GM12878 (cell line): ENCODE measurements around the gene SOX5. TPM values are rescaled to one million over a fixed set of nuclear protein-coding genes. Genes with fewer than 3 reads are reported as not detected.

Source experiments
- ATAC-seq: fragments of 200-7000 bp; cut with Tn5 transposase; 3 replicates; pipeline ENCODE4 v1.9.1; 2020; ENCODE audit warnings: mild to moderate bottlenecking, moderate library complexity
- BruUV-seq: library from RNA; stranded (reverse); fragments of 400-500 nt; replicated peaks from 2 replicates; lab custom pipeline; 2021; lab: Mats Ljungman, UMichigan
- CTCF ChIA-PET: fragments of 300-600 bp; sonication (Branson Sonifier 250); formaldehyde crosslinking; extraction: SDS; loops from one replicate; lab custom pipeline; 2021; ENCODE audit warnings: inconsistent platforms; lab: Yijun Ruan, JAX
- POLR2A ChIA-PET: fragments of 350-600 bp; formaldehyde crosslinking; extraction: SDS; loops from one replicate; lab custom pipeline; 2021; ENCODE audit warnings: inconsistent platforms; lab: Charles Lee
- RAD21 ChIA-PET: fragments of 300-600 bp; sonication (Branson Sonifier 250); formaldehyde crosslinking; loops from one replicate; lab custom pipeline; 2023; ENCODE audit warnings: antibody characterized with exemption; ENCODE audit not compliant: unreplicated experiment; lab: Charles Lee
- SMC1A ChIA-PET: fragments of 300-600 bp; sonication (Branson Sonifier 250); formaldehyde crosslinking; loops from one replicate; lab custom pipeline; 2023; ENCODE audit not compliant: unreplicated experiment, uncharacterized antibody; lab: Charles Lee
- DNase-seq: peaks from one replicate; pipeline ENCODE4 v3.0.0-alpha.2; 2011; ENCODE audit warnings: low read depth, low spot score
- FAIRE-seq: peaks from 3 replicates; lab custom pipeline; 2011; peaks lifted over from hg19 to GRCh38; lab: Jason Lieb, UNC
- H2AFZ ChIP-seq: 2 replicates; pipeline ENCODE4 v1.6.0; 2011; ENCODE audit warnings: low read depth, low read length, control low read depth; ENCODE audit not compliant: control insufficient read depth
- H3K27ac ChIP-seq: 2 replicates; pipeline ENCODE4 v1.5.1; 2011; ENCODE audit warnings: control low read depth; ENCODE audit not compliant: control insufficient read depth, insufficient read depth
- H3K27me3 ChIP-seq, 2 experiments: replicated peaks in 1 of 2; 2 replicates each; pipeline versions ENCODE4 v1.6.0 to v1.6.1; 2011; ENCODE audit warnings: low read length in 1 of 2; ENCODE audit not compliant: control insufficient read depth in 2 of 2, insufficient read depth in 2 of 2
- H3K36me3 ChIP-seq, 2 experiments: 2 replicates each; pipeline ENCODE4 v1.5.1; 2011; ENCODE audit warnings: low read length in 1 of 2; ENCODE audit not compliant: control insufficient read depth in 2 of 2, insufficient read depth in 2 of 2
- H3K4me1 ChIP-seq: 2 replicates; pipeline ENCODE4 v1.6.1; 2011; ENCODE audit warnings: mild to moderate bottlenecking, low read length, moderate library complexity, mixed read lengths; ENCODE audit not compliant: control insufficient read depth, insufficient read depth
- H3K4me2 ChIP-seq: 2 replicates; pipeline ENCODE4 v1.6.0; 2011; ENCODE audit warnings: control low read depth; ENCODE audit not compliant: control insufficient read depth, insufficient read depth
- H3K4me3 ChIP-seq: fragments of 200-600 bp; sonication (generic); 2 replicates; pipeline ENCODE4 v1.5.1; 2016
- H3K79me2 ChIP-seq: 2 replicates; pipeline ENCODE4 v1.6.0; 2011; ENCODE audit warnings: low read length; ENCODE audit not compliant: control insufficient read depth, insufficient read depth
- H3K9ac ChIP-seq: 2 replicates; pipeline ENCODE4 v1.8.0; 2011; ENCODE audit warnings: low read length, control low read depth, mixed read lengths; ENCODE audit not compliant: control insufficient read depth, insufficient read depth
- H3K9me3 ChIP-seq: replicated peaks from 3 replicates; pipeline ENCODE4 v1.5.1; 2011; ENCODE audit warnings: mild to moderate bottlenecking, low read length; ENCODE audit not compliant: control insufficient read depth, insufficient read depth
- H4K20me1 ChIP-seq: 2 replicates; pipeline ENCODE4 v1.6.0; 2011; ENCODE audit not compliant: control insufficient read depth, insufficient read depth
- ATF7 ChIP-seq: fragments of 450-650 bp; IDR thresholded peaks from 2 replicates; pipeline ENCODE4 v1.6.1; 2016; ENCODE audit warnings: low read depth, mild to moderate bottlenecking
- CBFB ChIP-seq: IDR thresholded peaks from 2 replicates; pipeline ENCODE4 v1.6.1; 2016; ENCODE audit warnings: antibody characterized with exemption, low read depth
- CEBPB ChIP-seq, 2 experiments: fragments of 150-350 bp in 1 of 2; IDR thresholded peaks; 2 replicates each; pipeline ENCODE4 v1.6.1; 2012 to 2014; ENCODE audit warnings: low read depth in 2 of 2, low read length in 2 of 2, borderline replicate concordance in 1 of 2, inconsistent platforms in 1 of 2
- CREB1 ChIP-seq: IDR thresholded peaks from 2 replicates; pipeline ENCODE4 v1.6.1; 2012; ENCODE audit warnings: low read depth, mild to moderate bottlenecking, inconsistent platforms
- HDAC6 ChIP-seq: fragments of 200-600 bp; sonication (generic); IDR thresholded peaks from one replicate; pipeline ENCODE4 v1.8.0; 2017; ENCODE audit warnings: antibody characterized with exemption; ENCODE audit not compliant: unreplicated experiment
- KAT2A ChIP-seq: conservative IDR thresholded peaks from 2 replicates; pipeline ENCODE4 v1.6.1; 2011; ENCODE audit warnings: low read depth, low read length; ENCODE audit not compliant: control insufficient read depth
- KDM1A ChIP-seq: fragments of 200-600 bp; sonication (generic); IDR thresholded peaks from 2 replicates; pipeline ENCODE4 v1.6.1; 2016; ENCODE audit warnings: borderline replicate concordance
- MEF2B ChIP-seq: fragments of 450-650 bp; IDR thresholded peaks from 2 replicates; pipeline ENCODE4 v1.6.1; 2018; ENCODE audit warnings: mild to moderate bottlenecking, moderate library complexity; ENCODE audit not compliant: partially characterized antibody, poor library complexity, severe bottlenecking
- POLR2AphosphoS2 ChIP-seq: IDR thresholded peaks from 2 replicates; pipeline ENCODE4 v1.6.1; 2011; ENCODE audit warnings: low read depth, mild to moderate bottlenecking, low read length, improper control_type of control experiment, moderate library complexity
- POLR2AphosphoS5 ChIP-seq: IDR thresholded peaks from 2 replicates; pipeline ENCODE4 v1.6.1; 2011; ENCODE audit warnings: mild to moderate bottlenecking, low read length, inconsistent platforms
- RFX5 ChIP-seq: IDR thresholded peaks from 2 replicates; pipeline ENCODE4 v1.6.1; 2011; ENCODE audit warnings: low read depth, low read length, improper control_type of control experiment
- SREBF1 ChIP-seq: IDR thresholded peaks from 2 replicates; pipeline ENCODE4 v1.6.1; 2012; ENCODE audit warnings: mild to moderate bottlenecking, low read length
- STAT3 ChIP-seq: IDR thresholded peaks from 2 replicates; pipeline ENCODE4 v1.6.1; 2011; ENCODE audit warnings: low read depth, low read length, improper control_type of control experiment
- SUZ12 ChIP-seq: fragments of 200-600 bp; sonication (generic); IDR thresholded peaks from one replicate; pipeline ENCODE4 v1.6.1; 2018; ENCODE audit warnings: antibody characterized with exemption, mild to moderate bottlenecking; ENCODE audit not compliant: unreplicated experiment
- ZNF687 ChIP-seq: fragments of 450-650 bp; IDR thresholded peaks from 2 replicates; pipeline ENCODE4 v1.6.1; 2017; ENCODE audit warnings: mild to moderate bottlenecking, moderate library complexity
- WGBS: methylation state at CpG from one replicate; pipeline ENCODE4 v1.1.6; 2016; ENCODE audit warnings: low lambda C conversion rate; ENCODE audit not compliant: insufficient replicate concordance, insufficient coverage; ENCODE audit errors: missing lambda C conversion rate; 5-methylcytosine and 5-hydroxymethylcytosine counted together
- in situ Hi-C: fragments of 300-500 bp; cut with MboI; formaldehyde crosslinking; loops from 9 replicates; pipeline ENCODE4 v1.14.3; 2018; ENCODE audit warnings: mixed read lengths
- intact Hi-C: fragments of 100-400 bp; cut with micrococcal nuclease; formaldehyde crosslinking; loops from one replicate; pipeline ENCODE4 v1.14.2; 2022; ENCODE audit not compliant: unreplicated experiment
- polyA plus RNA-seq, 11 experiments: library from polyadenylated mRNA; depleted of rRNA in 4 of 11; unstranded in 6 of 11; stranded (reverse) in 5 of 11; fragments of >200 nt; fragmentation: Nextera tagmentation in 4 of 11; fragmentation: Illumina TruSeq in 1 of 11; extraction: Ambion mirVana in 4 of 11; extraction: Trizol in 1 of 11; gene quantifications; 1 replicate in 1 of 11; 2 replicates in 10 of 11; pipeline versions ENCODE4 v1.2.1 to v1.2.3, GENCODE V29; 2011 to 2016; ENCODE audit warnings: inconsistent platforms in 2 of 11, missing spikeins in 2 of 11, low read depth in 1 of 11
- total RNA-seq, 4 experiments: library from RNA; depleted of rRNA in 3 of 4; stranded (reverse); fragments of >200 nt in 3 of 4; fragmentation: Illumina TruSeq in 1 of 4; extraction: Trizol in 1 of 4; gene quantifications; 2 replicates each; pipeline versions ENCODE4 v1.2.1 to v1.2.3, GENCODE V29; 2013 to 2021

Gene SOX5
- total and polyA plus RNA-seq, 10 of the 15 experiments (the other 5 are each of a cell fraction or from before 2014, with no cell fraction given), result 0.08 to 1.0 (median 0.24) TPM

- in situ Hi-C loops, result no loop called here
- FAIRE-seq (no peak), ATAC-seq (no peak)
- CTCF ChIA-PET, result no interaction called here
- H3K4me2 ChIP-seq, result no peak overlapping the region
- H3K9me3 ChIP-seq, result no peaks in the 10 kb centered on the region
- H4K20me1 ChIP-seq, result no peaks in the 10 kb centered on the region
- H2AFZ ChIP-seq, result no peak overlapping the region
- H3K4me1 ChIP-seq, result no peaks in the 10 kb centered on the region
- SMC1A ChIA-PET, result no interaction called here
- peak; percentile 38 for TF ChIP-seq ATF7
- no peak for TF ChIP-seq KAT2A
- no peak for TF ChIP-seq STAT3
- TF ChIP-seq MEF2B, result no peak
- TF ChIP-seq, all 136 proteins: peak for 1
- no TSS peak for BruUV-seq
- H3K27ac ChIP-seq, result no peak overlapping the region
- no peak overlapping the region for H3K9ac ChIP-seq
- DNase-seq, result no peak
- WGBS, result 42% methylated on average over 1 of the region's 1 CpG
- intact Hi-C loops, result no loop called here
- no peaks in the 10 kb centered on the region for H3K27me3 ChIP-seq
- ChIA-PET RAD21 (no interaction called here), POLR2A (no interaction called here)
- no peak overlapping the region for H3K4me3 ChIP-seq
- no peaks in the 10 kb centered on the region for H3K79me2 ChIP-seq
- H3K36me3 ChIP-seq, result no peaks in the 10 kb centered on the region
Measured at GRCh38 chr12:23987046-23987445, 37.6 kb upstream of the SOX5 start.

GRCh38 chr12:23980826-23981225 is 31.4 kb upstream of the SOX5 start:
- in situ Hi-C loops, result no loop called here
- Histone ChIP-seq H3K36me3 (no peaks in the 10 kb centered on the region), H3K9ac (no peak overlapping the region), H3K4me2 (no peak overlapping the region), H3K79me2 (no peaks in the 10 kb centered on the region), H3K4me1 (no peaks in the 10 kb centered on the region), H3K4me3 (no peak overlapping the region), H3K27me3 (no peaks in the 10 kb centered on the region), H2AFZ (no peak overlapping the region), H3K27ac (no peak overlapping the region), H3K9me3 (no peaks in the 10 kb centered on the region), H4K20me1 (no peaks in the 10 kb centered on the region)
- DNase-seq (no peak), FAIRE-seq (no peak), ATAC-seq (no peak)
- POLR2A ChIA-PET, result no interaction called here
- RAD21 ChIA-PET, result no interaction called here
- BruUV-seq, result no TSS peak
- intact Hi-C loops, result no loop called here
- CTCF ChIA-PET, result no interaction called here
- SMC1A ChIA-PET, result no interaction called here
- 29% methylated on average over 3 of the region's 3 CpGs for WGBS
- no peak for TF ChIP-seq CEBPB (IDR thresholded peaks at IDR 0.05; ENCODE audit: borderline replicate concordance in 1 of 2, low read depth in 2 of 2, low read length in 2 of 2)
- TF ChIP-seq CBFB, result no peak
- TF ChIP-seq POLR2AphosphoS5, result no peak
- TF ChIP-seq CREB1, result no peak
- TF ChIP-seq HDAC6, result no peak
- no peak for TF ChIP-seq POLR2AphosphoS2
- TF ChIP-seq KDM1A, result no peak
- TF ChIP-seq RFX5, result no peak
- TF ChIP-seq SREBF1, result no peak
- TF ChIP-seq SUZ12, result no peak
- no peak for TF ChIP-seq ZNF687
